Parietal lobe (tissue), 1 donor: ENCODE data around the gene P3H3. TPM values are rescaled to one million over a fixed set of nuclear protein-coding genes. Genes with fewer than 3 reads are reported as not detected.

Experiments used
- total RNA-seq: library from RNA; depleted of rRNA; stranded (reverse); fragments of >200 nt; gene quantifications from one replicate; pipeline ENCODE4 v1.2.3, GENCODE V29; 2014

Gene P3H3
- 25.7 TPM for total RNA-seq

DNA sequence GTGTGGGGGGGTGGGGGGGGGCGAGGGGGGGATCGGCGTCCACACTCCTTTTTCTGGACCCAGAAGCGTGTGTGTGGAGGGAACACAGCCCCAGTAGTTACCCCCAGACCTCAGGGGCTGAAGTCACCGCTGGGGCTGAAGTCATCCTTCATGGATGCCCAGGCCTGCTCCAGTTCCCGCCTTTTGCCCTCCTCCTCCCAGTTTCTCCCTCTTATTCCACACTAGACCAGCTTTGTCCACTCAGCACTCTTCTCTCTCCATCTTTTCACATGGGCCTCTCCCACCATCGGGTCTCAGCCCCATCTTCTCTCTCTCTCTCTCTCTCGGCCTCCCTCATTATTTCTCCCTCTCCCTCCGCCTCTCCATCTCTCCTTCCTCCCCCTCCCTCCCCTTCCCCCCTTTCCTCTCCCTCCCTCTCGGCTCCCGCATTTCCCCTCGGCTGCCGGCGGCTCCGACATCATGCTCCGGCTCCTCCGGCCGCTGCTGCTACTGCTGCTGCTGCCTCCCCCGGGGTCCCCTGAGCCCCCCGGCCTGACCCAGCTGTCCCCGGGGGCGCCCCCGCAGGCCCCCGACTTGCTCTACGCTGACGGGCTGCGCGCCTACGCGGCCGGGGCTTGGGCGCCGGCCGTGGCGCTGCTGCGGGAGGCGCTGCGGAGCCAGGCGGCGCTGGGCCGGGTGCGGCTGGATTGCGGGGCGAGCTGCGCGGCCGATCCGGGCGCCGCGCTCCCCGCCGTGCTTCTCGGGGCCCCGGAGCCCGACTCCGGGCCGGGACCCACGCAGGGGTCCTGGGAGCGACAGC lies at the start of gene P3H3:
Gene P3H3, plus strand, starts transcription at position 426 of the 799 bp plus-strand sequence. Its CDS starts 34 bp downstream, at position 460.

GRCh38 chr12:6788972-6789924 lies 39.0 kb upstream of the P3H3 start, which contains the start of gene CD4:
TSS of gene CD4 (plus strand) at chr12:6789528. CDS start at chr12:6800139, 10,611 bp downstream.

DNA sequence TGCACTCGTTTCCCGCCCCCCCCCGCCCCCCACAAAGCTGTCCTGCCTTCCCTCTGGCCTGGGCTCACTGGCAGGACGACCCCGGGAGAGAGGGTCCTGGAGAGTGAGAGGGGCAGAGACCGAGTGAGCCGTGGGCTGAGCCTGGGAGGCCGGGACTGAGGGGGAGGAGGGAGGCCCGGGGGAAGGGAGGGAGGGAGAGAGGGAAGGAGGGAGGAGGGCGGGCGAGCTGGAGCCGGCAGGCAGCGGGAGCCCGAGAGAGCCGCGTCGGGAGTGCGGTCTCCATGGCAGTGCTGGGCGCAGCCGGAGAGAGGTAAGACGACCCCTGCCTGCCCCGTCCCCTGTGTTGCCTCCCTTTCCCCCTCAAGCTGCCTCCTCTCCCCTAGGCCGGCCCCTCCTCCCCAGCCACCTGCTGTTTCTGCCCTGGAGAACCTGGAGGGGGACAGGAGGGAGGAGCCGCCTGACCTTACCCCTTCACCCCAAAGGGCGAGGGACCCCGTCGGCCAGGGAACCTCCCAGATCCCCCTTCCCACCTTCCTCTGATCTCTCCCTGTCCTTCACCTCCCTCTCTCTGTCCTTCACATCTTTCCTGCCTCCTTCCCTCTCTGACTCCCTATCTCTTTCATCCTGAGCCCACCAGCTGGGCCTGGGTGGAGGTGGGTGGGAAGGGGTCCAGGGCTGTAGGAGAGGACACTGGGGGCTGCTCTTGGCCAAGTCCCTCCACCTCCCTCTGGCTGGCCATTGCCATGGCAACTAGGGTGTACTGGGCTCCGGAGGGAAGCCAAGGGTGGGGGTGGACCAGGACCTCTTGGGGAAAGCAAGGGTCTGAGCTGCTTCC lies 6.4 kb upstream of the P3H3 start, which contains the start of gene GPR162:
Gene GPR162, plus strand, starts transcription at position 231 of the 835 bp plus-strand sequence. CDS start 2,078 bp downstream, outside the sequence.

DNA sequence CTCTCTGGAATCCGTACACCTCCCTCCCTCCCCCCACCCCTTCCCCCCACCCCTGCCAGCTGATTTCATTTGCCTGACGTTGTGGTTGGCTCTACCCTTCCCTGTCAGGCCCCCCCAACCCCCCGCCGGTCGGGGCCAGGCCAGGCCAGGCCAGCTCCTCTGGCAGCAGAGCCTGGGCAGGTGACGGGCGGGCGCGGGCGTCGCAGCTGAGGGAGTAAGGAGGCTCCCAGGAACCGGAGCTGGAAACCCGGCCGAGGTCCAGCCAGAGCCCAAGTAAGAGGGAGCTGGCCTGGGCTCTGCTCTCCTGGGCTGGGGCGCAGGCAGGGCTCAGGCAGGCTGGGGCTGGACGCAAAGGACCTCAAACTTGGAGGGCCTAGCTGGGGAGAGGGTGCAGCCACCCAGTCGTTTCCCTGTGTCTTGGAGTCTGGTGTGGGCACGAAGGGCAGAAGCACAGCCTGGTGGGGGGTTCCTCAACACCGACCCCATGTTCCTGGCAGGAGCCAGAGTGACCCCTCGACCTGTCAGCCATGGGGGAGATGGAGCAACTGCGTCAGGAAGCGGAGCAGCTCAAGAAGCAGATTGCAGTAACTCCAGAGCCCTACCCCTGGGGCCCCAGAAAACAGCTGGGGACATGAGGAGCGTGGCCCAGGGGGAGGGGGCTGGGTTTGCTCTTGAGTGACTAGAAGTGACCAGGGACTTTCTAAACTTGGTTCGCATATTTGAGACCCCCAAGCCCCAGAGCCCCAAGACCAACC lies 12.7 kb downstream of the P3H3 start, which contains the start of gene GNB3:
Gene GNB3, plus strand, starts transcription at position 165 of the 755 bp plus-strand sequence. Its CDS starts 363 bp downstream, at position 528.

DNA sequence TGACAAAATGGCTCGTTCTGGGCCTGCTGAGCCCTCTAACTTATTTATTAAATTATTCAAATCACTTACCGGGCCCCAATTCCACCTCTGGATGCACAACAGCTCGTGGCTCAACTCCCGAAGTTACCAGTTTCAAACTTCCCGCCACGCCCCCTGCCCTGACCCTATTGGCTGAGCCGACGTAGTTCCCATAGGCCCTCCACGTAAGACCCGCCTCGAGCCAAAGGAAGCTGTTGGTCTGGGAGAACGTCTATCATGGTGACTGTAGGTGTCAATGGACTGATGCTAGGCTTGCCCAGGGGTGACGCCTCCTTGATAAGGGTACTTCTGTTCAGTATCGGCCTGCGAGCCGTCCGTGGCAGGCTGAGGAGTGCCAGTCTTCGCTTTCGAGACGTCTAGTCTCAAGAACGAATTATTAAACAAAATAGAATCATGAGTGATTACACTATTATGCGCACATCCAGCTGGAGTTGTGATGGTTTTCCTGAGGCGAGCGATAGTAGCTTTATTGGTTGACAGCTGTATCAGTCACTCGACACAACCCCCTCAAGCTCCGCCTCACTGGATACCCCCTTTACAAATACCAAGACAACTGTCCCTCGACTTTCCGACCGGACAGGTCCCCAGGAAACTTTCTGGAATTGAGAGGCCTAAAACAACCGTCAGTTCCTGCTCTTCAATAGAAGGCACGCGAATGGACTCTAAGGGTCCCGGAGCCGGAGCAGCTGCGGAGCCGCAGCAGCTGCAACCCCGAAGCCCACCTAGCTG lies 23.1 kb downstream of the P3H3 start, which contains the start of gene CDCA3:
Gene CDCA3, minus strand, starts transcription at position 134 of the 768 bp plus-strand sequence. CDS start 334 bp downstream, outside the sequence.

GRCh38 chr12:6851921-6852650 lies 23.9 kb downstream of the P3H3 start, which contains the start of gene USP5:
TSS of gene USP5 (plus strand) at chr12:6852150. CDS start at chr12:6852180, 30 bp downstream.

DNA sequence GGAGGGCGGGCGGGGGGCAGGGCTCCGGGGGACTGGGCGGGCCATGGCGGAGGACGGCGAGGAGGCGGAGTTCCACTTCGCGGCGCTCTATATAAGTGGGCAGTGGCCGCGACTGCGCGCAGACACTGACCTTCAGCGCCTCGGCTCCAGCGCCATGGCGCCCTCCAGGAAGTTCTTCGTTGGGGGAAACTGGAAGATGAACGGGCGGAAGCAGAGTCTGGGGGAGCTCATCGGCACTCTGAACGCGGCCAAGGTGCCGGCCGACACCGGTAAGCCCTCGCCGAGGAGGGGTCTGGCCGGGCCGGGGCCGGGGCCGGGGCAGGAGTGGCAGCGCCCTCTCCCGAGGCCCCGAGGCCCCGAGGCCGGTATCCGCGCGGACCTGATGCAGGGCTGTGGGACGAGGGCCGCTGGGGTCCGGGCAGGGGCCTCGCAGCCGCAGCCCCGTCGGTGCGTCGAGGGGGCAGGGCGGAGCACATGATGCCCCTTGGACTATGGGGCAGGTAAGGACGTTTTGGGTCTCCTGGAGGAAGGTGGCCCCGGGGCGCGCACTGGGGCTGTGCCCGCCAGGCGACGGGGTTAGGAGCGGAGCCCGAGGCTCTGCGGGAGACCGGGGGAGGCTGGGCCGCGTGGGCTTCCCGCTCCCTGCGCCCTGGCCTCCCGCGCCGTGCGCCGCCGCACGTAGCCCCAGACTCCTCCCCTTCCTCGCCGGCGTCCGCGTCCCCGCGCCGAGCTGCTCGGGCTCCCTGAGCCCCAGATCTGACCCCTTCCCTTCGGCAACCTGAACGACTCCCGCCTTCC lies 39.4 kb downstream of the P3H3 start, which contains the start of gene TPI1:
Gene TPI1, plus strand, starts transcription at position 119 of the 798 bp plus-strand sequence. Its CDS starts 36 bp downstream, at position 155.

DNA sequence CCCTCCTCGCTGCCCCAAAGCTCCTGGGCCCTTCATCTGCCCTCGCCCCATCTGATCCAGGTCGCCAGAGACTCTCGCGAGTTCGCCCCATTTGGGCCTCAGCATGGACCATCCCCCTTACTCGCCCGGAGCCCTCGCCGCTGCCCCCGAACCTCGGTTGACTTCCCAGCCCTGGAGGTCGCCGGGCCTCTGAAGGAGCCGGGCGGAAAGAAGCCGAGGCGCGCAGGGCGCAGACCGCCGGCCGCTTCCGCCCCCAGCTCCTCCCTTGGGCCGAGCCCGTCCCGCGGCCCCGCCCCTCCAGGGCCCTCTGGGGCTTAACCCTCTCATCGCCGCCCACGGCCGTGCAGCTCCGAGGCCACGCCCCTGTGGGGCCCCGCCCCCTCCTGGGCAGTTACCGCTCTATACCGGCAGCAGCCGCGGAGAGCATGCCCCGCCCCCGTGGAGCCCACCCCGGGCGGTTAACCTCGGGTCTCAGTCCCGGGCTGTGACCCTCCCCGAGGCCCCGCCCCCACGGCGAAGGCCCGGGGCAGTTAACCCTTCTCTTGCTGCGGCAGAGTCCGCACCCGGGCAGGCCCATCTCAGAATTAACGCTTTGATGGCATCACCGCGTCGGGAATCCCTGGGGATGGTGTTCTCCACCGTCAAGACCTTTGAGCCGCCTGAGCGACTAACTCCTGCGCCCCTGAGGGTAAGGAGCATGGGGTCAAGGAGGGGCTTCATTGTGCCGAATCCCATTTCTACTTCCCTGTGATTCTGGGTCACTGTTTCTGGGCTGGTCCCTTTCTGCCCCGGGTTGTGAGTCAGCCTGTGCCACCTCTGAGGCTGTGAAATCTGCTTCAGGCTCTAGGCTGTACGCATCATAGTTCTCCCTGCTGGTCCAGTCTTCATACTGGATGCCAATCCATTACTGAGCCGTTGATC lies 45.1 kb downstream of the P3H3 start, which contains the start of gene SPSB2:
Gene SPSB2, minus strand, starts transcription at position 210 of the 921 bp plus-strand sequence. CDS start 402 bp downstream, outside the sequence.

Other genes starting within 250 kb of the P3H3 start
- 210 TPM for gene CHD4, start 221.0 kb upstream of the P3H3 start, total RNA-seq
- 0.94 TPM for gene LPAR5, start 192.4 kb upstream of the P3H3 start, total RNA-seq
- 1.6 TPM for gene ACRBP, start 181.0 kb upstream of the P3H3 start, total RNA-seq
- gene ING4, start 165.3 kb upstream of the P3H3 start, total RNA-seq, result 83.6 TPM
- gene ZNF384, start 139.0 kb upstream of the P3H3 start, total RNA-seq, result 32.2 TPM
- gene PIANP, start 127.6 kb upstream of the P3H3 start, total RNA-seq, result 4.1 TPM
- 39.4 TPM for gene COPS7A, start 104.4 kb upstream of the P3H3 start, total RNA-seq
- 110 TPM for gene MLF2, start 75.3 kb upstream of the P3H3 start, total RNA-seq
- gene PTMS, start 62.0 kb upstream of the P3H3 start, total RNA-seq, result 64.5 TPM
- not detected for gene LAG3, start 55.9 kb upstream of the P3H3 start, total RNA-seq
- gene CD4, start 38.9 kb upstream of the P3H3 start, total RNA-seq, result 1.9 TPM
- gene GPR162, start 6.6 kb upstream of the P3H3 start, total RNA-seq, result 57.0 TPM
- 5.9 TPM for gene GNB3, start 12.5 kb downstream of the P3H3 start, total RNA-seq
- 4.1 TPM for gene CDCA3, start 22.9 kb downstream of the P3H3 start, total RNA-seq
- gene USP5, start 23.7 kb downstream of the P3H3 start, total RNA-seq, result 64.8 TPM
- gene TPI1, start 39.1 kb downstream of the P3H3 start, total RNA-seq, result 181 TPM
- 2.8 TPM for gene SPSB2, start 44.9 kb downstream of the P3H3 start, total RNA-seq
- 8.5 TPM for gene LRRC23, start 76.4 kb downstream of the P3H3 start, total RNA-seq
- 146 TPM for gene ENO2, start 86.2 kb downstream of the P3H3 start, total RNA-seq
- 22.5 TPM for gene ATN1, start 99.6 kb downstream of the P3H3 start, total RNA-seq
- not detected for gene RNU7-1, start 115.4 kb downstream of the P3H3 start, total RNA-seq
- 295 TPM for gene C12orf57, start 115.6 kb downstream of the P3H3 start, total RNA-seq
- 3.4 TPM for gene PTPN6, start 122.9 kb downstream of the P3H3 start, total RNA-seq
- 104 TPM for gene PHB2, start 142.3 kb downstream of the P3H3 start, total RNA-seq
- gene EMG1, start 142.5 kb downstream of the P3H3 start, total RNA-seq, result 39.4 TPM
- gene LPCAT3, start 190.1 kb downstream of the P3H3 start, total RNA-seq, result 15.0 TPM
- 8.1 TPM for gene C1S, start 232.3 kb downstream of the P3H3 start, total RNA-seq